Measurements from ENCODE around the gene OXNAD1.

OXNAD1 gene

DNA sequence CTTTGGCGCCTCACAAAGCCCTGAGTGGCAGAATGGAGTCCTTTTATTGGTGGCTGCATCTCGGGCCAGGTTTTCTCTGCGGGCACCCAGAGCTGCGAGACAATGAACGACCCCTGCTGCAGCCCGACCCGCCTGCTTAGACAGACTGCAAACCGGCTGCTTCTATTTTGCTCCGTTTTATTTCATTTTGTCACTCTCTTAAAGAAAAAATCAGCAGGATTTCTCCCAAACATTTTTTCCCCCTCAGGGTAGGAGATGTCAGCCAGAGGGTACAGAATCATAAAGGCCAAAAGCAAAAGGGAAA lies 64.8 kb downstream of the OXNAD1 start:
- FAIRE-seq (no peak), DNase-seq (ENCODE audit: insufficient read length, low spot score) (no peak)
- no peak for TF ChIP-seq POLR2A (IDR thresholded peaks at IDR 0.05; ENCODE audit: low read depth, low read length)
- no peak for TF ChIP-seq SPI1 (IDR thresholded peaks at IDR 0.05; ENCODE audit: low read depth, low read length)
- no peak for TF ChIP-seq PAX5 (IDR thresholded peaks at IDR 0.05; ENCODE audit: insufficient read depth, low read length, severe bottlenecking)
- TF ChIP-seq POU2F2 (IDR thresholded peaks at IDR 0.05; ENCODE audit: low read depth, low read length) = no peak
- TF ChIP-seq TAF1 (IDR thresholded peaks at IDR 0.05; ENCODE audit: low read depth, low read length) = no peak
- TF ChIP-seq POLR2AphosphoS5 (IDR thresholded peaks at IDR 0.05; ENCODE audit: low read depth, low read length) = no peak

DNA sequence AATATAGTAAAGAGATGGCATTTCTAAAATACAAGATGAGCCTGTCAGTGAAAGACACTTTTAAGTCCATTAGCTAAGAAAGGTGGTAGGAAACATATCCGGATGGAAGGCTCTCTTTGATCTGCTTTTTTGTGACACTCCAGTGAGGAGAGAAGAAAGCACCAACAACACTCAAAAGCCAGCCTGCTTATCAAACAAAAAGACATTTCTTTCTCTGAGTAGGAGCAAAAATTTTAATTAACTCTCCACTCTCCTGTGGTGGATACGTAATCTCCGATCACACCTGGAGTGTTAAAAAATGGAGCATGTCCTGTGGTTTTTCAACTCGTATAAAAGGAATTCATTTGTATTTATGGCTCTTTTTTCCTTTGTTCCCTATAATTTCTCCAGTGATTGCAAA lies 65.3 kb downstream of the OXNAD1 start:
- TF ChIP-seq POLR2AphosphoS5 (IDR thresholded peaks at IDR 0.05; ENCODE audit: low read depth, low read length) = no peak
- DNase-seq (ENCODE audit: insufficient read length, low spot score) (no peak), FAIRE-seq (no peak)

DNA sequence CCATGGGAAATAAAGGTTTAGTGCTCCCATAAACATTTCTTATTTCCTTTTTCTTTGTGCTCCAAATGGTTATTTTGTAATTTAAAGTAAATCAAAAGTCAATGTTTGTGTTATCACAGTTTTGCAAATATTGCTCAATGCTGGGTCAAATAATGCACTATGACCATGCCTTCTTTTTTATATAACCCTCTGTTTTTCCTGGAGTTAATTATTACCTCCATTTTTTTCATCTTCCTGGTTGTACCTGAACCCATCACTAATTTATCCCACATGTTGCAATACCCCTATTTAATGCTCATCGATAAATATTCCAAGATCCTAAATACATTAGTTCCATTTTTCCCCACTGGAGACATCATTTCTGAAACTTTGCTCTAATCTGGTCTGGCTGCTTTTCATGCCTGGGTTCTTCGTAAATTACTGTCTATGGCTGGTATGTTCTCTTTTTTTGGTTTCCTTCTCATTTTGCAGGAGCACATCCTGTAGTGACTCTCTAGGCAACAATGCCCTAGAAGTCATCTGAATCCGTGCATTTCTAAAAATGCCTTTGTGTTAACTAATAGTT lies 66.4 kb downstream of the OXNAD1 start:
- FAIRE-seq = no peak
- DNase-seq (ENCODE audit: insufficient read length, low spot score) = no peak
- TF ChIP-seq POLR2A (IDR thresholded peaks at IDR 0.05; ENCODE audit: low read depth, low read length) (no peak), POLR2AphosphoS5 (IDR thresholded peaks at IDR 0.05; ENCODE audit: low read depth, low read length) (no peak), TAF1 (IDR thresholded peaks at IDR 0.05; ENCODE audit: low read depth, low read length) (no peak), PAX5 (IDR thresholded peaks at IDR 0.05; ENCODE audit: insufficient read depth, low read length, severe bottlenecking) (no peak), SPI1 (IDR thresholded peaks at IDR 0.05; ENCODE audit: low read depth, low read length) (no peak), POU2F2 (IDR thresholded peaks at IDR 0.05; ENCODE audit: low read depth, low read length) (no peak)

DNA sequence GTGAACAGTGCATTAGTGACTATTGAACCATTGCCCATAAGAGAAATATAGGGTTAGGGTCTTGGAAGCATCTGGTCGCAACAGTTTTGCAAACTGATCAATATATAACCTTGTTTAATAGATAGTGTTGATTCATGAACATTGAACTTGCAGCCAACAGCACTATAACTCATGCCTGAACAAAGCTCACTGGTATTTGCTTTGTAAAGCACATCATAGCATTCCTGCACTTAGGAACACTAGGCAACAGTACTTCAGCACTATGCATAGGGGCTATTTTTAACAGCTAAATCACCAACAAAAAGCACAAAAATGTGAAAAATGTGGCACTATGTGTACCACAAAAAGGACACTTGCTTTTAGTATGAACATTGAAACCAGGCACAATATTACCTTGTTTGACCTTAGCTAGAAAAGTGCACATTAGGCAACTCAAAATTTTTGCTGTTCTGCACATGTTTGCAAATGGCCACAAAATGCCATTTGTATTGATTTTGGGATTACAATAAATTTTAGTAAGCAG lies 68.0 kb downstream of the OXNAD1 start:
- no peak for TF ChIP-seq POLR2AphosphoS5 (IDR thresholded peaks at IDR 0.05; ENCODE audit: low read depth, low read length)
- TF ChIP-seq TAF1 (IDR thresholded peaks at IDR 0.05; ENCODE audit: low read depth, low read length) = no peak
- no peak for TF ChIP-seq PAX5 (IDR thresholded peaks at IDR 0.05; ENCODE audit: insufficient read depth, low read length, severe bottlenecking)
- no peak for TF ChIP-seq POLR2A (IDR thresholded peaks at IDR 0.05; ENCODE audit: low read depth, low read length)
- TF ChIP-seq POU2F2 (IDR thresholded peaks at IDR 0.05; ENCODE audit: low read depth, low read length) = no peak
- DNase-seq (ENCODE audit: insufficient read length, low spot score) = no peak
- no peak for FAIRE-seq

DNA sequence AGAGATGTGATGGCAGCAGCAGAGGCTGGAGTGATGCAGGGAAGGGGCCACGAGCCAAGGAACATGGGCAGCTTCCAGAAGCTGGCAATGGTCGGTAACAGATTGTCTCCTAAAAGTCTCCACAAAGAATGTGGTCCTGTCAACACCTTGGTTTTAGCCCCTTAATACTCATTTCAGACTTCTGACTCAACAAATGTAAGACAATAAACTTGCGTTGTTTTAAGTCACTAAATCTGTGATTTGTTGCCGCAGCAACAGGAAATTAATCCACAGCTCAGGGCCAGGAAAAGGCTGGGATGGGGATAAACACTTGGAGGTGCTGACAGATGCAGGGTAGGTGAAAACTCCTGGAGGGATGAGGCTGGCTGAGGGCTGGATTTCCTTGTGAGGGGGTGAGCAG lies 69.9 kb downstream of the OXNAD1 start:
- TF ChIP-seq POU2F2 (IDR thresholded peaks at IDR 0.05; ENCODE audit: low read depth, low read length) (no peak), POLR2A (IDR thresholded peaks at IDR 0.05; ENCODE audit: low read depth, low read length) (no peak), SPI1 (IDR thresholded peaks at IDR 0.05; ENCODE audit: low read depth, low read length) (no peak), POLR2AphosphoS5 (IDR thresholded peaks at IDR 0.05; ENCODE audit: low read depth, low read length) (no peak), PAX5 (IDR thresholded peaks at IDR 0.05; ENCODE audit: insufficient read depth, low read length, severe bottlenecking) (no peak), TAF1 (IDR thresholded peaks at IDR 0.05; ENCODE audit: low read depth, low read length) (no peak)
- DNase-seq (ENCODE audit: insufficient read length, low spot score) (no peak), FAIRE-seq (no peak)

DNA sequence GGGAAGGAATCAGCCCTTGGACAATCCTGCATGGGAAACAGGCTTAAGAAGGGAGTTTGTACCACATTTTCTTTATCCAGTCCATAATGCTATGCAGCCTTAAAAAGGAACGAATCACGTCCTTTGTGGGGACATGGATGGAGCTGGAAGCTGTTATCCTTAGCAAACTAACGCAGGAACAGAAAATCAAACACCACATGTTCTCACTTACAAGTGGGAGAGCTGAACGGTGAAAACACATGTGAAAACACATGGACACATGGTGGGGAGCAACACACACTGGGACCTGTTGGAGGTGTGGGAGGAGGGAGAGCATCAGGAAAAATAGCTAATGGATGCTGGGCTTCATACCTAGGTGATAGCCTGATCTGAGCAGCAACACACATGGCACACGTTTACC lies 70.3 kb downstream of the OXNAD1 start:
- no peak for DNase-seq (ENCODE audit: insufficient read length, low spot score)
- no peak for TF ChIP-seq POU2F2 (IDR thresholded peaks at IDR 0.05; ENCODE audit: low read depth, low read length)
- no peak for TF ChIP-seq POLR2A (IDR thresholded peaks at IDR 0.05; ENCODE audit: low read depth, low read length)
- no peak for TF ChIP-seq POLR2AphosphoS5 (IDR thresholded peaks at IDR 0.05; ENCODE audit: low read depth, low read length)
- TF ChIP-seq SPI1 (IDR thresholded peaks at IDR 0.05; ENCODE audit: low read depth, low read length) = no peak
- no peak for TF ChIP-seq PAX5 (IDR thresholded peaks at IDR 0.05; ENCODE audit: insufficient read depth, low read length, severe bottlenecking)
- no peak for TF ChIP-seq TAF1 (IDR thresholded peaks at IDR 0.05; ENCODE audit: low read depth, low read length)
- FAIRE-seq = no peak

DNA sequence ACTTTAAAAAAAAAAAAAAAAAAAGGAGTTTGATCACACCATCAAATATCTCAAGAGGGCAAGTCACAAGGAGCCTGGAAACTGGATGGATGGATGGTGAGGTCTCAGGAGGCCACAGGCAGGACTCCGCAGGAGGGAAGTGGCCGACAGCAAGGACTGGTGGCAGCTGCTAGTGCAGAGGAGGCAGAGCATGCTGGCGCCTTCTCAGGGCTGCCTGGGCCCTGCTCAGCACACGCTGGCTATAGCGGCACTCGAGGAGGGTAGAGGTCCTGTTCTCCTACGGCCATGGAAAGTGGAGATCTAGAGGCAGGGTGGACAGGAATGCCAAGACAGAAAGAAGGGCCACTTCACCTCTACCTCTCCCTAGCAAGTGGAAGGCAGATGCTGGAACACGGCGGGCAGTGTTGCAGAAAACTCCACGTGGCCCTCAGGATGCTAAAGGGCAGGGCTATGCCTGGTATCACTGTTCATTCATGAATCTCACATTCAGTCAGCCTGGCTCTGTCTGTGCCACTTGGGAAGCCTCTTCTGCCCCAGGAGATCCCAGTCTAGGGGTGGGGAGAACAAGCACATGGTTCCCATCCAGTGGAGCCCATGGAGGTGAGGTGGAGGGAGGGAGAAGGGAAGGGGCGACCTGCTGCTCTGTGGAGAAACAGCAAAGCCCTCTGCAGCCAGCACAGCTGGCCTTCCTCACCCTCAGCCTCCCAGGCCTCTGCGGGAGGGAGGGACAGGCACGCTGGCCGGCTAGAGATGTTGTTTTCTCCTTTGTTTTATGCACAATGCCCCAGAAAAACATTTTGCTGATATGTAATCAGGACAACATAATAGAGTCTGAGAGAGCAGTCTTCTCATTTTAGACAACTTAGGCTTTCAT lies 71.0 kb downstream of the OXNAD1 start:
- no peak for DNase-seq (ENCODE audit: insufficient read length, low spot score)

DNA sequence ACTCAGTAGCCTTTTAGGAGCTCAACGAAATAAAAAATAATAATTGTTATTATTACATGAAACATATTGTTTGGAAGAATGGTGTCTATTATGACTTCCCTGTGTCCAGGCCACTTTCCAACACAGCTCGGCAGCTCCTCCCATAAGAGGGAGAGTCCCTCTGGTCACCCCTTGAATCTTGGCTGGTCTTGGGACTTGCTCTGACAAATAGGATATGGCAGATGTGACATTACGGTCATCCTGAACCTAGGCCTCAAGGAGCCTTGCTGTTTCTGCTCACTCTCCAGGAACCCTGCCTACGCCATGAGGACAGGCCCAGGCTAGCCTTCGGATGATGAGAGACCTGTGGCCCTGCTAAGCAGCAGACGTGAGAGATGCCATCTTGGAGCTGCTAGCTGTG lies 71.8 kb downstream of the OXNAD1 start:
- TF ChIP-seq POLR2A (IDR thresholded peaks at IDR 0.05; ENCODE audit: low read depth, low read length) (no peak), TAF1 (IDR thresholded peaks at IDR 0.05; ENCODE audit: low read depth, low read length) (no peak), POU2F2 (IDR thresholded peaks at IDR 0.05; ENCODE audit: low read depth, low read length) (no peak), PAX5 (IDR thresholded peaks at IDR 0.05; ENCODE audit: insufficient read depth, low read length, severe bottlenecking) (no peak), SPI1 (IDR thresholded peaks at IDR 0.05; ENCODE audit: low read depth, low read length) (no peak), POLR2AphosphoS5 (IDR thresholded peaks at IDR 0.05; ENCODE audit: low read depth, low read length) (no peak)
- FAIRE-seq (no peak), DNase-seq (ENCODE audit: insufficient read length, low spot score) (no peak)

More for the DNA sequence above, 71.0 kb downstream of the OXNAD1 start:
- TF ChIP-seq POLR2AphosphoS5 (IDR thresholded peaks at IDR 0.05; ENCODE audit: low read depth, low read length) (no peak), TAF1 (IDR thresholded peaks at IDR 0.05; ENCODE audit: low read depth, low read length) (no peak), POLR2A (IDR thresholded peaks at IDR 0.05; ENCODE audit: low read depth, low read length) (no peak; the same call in 1 of the 2 replicates), PAX5 (IDR thresholded peaks at IDR 0.05; ENCODE audit: insufficient read depth, low read length, severe bottlenecking) (no peak), SPI1 (IDR thresholded peaks at IDR 0.05; ENCODE audit: low read depth, low read length) (no peak), POU2F2 (IDR thresholded peaks at IDR 0.05; ENCODE audit: low read depth, low read length) (no peak)
- FAIRE-seq = no peak

DNA sequence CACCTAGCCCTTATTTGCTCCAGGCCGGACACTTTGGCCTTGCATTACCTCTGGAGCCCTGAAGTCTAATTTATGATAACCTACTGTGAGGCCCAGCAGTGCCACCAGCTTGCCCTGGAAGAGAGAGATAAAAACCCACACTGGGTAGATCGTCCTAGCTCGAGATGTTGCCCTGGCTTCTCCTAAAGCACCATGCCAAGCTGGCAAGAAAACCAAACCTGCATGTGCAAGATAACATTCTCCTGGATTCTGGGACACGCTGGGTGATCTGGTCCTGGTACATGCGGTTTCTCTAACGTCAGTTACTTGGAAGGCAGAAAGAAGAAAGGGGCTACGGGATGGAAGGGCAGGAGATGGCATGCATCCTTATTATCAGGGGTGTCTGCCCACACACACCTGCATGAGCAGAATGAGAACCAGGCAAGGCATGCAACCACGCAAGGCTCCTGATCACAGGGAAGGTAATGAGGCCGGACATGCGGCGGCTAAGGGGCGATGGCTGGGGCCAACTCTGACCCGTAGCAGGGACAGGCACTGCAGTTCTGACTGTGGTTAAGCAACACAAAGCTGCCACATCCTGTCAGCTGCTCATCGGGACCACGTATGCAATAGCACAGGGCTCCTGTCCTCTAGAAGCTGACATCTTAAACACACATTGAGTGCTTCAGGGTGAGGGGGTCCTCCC lies 73.0 kb downstream of the OXNAD1 start:
- TF ChIP-seq TAF1 (IDR thresholded peaks at IDR 0.05; ENCODE audit: low read depth, low read length) = no peak
- peak; percentile 59; the same call in 1 of the 2 replicates for TF ChIP-seq POLR2AphosphoS5 (IDR thresholded peaks at IDR 0.05; ENCODE audit: low read depth, low read length)
- TF ChIP-seq SPI1 (IDR thresholded peaks at IDR 0.05; ENCODE audit: low read depth, low read length) = no peak
- TF ChIP-seq POLR2A (IDR thresholded peaks at IDR 0.05; ENCODE audit: low read depth, low read length) = no peak; the same call in none of the 2 replicates
- TF ChIP-seq PAX5 (IDR thresholded peaks at IDR 0.05; ENCODE audit: insufficient read depth, low read length, severe bottlenecking) = no peak
- peak; percentile 38; the same call in 1 of the 2 replicates for TF ChIP-seq POU2F2 (IDR thresholded peaks at IDR 0.05; ENCODE audit: low read depth, low read length)
- FAIRE-seq (peak; percentile 83), DNase-seq (ENCODE audit: insufficient read length, low spot score) (peak; percentile 30)
